ENCODE data around the gene UGT8. TPM values are rescaled to one million over a fixed set of nuclear protein-coding genes. Genes with fewer than 3 reads are reported as not detected.

Gene UGT8
- total and polyA plus RNA-seq, 2 of the 8 experiments (the other 6 are each of a cell fraction or from before 2014, with no cell fraction given), result 16.9 to 26.9 TPM

DNA sequence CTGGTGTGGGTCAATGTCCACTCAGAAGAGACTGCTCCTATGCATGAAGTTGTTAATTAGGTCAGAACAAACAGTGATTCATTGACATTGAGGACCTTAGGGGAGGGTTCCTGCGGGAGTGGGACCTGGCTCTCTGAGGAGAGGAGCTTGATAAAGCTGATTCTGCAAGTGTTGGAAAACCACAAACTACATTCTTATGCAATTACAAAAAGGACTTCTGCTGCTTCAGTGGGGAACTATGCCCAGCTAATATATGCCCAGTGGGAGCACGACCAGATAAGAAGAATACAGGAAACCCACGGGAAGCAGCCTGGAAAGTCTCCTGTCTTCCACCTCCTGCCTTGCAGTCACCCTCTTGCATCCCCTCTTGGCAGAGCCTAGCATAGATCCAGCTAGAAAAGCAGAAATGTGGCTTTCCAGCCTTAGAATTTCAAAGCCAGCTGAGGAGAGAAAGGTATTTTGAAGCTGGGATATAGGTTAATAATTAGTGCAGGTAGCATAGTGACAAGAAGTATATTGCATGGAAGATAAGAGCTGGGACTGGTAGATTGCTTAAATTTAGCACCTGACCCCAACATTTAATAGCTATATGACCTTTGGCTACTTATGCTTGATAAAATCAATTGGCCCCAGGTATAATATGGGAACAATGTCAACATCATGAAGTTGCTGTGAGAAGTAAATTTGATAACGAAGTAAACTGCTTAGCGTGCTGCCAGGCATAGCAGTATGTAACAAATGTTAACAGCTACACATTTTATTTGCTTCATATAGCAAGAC lies 34.9 kb upstream of the UGT8 start:
- FAIRE-seq (no peak), DNase-seq (ENCODE audit: low read depth in 1 of 2, low spot score in 2 of 2) (no peak)
- Histone ChIP-seq H3K4me1 (replicated peaks in 1 of 4; ENCODE audit: control insufficient read depth in 3 of 4, insufficient read depth in 4 of 4, low read length in 3 of 4) (peaks cover 2 to 13% (median 7%) of the 10 kb centered on the region in 4 experiments; a peak in 4 of 7 replicates), H3K23ac (ENCODE audit: insufficient read length) (no peak overlapping the region), H2BK120ac (replicated peaks; ENCODE audit: low read depth, low read length) (no peak overlapping the region), H3K4me3 (ENCODE audit: extremely low read depth in 1 of 4, insufficient read depth in 2 of 4, low read depth in 3 of 4, low read length in 4 of 4) (no peak overlapping the region), H3K56ac (replicated peaks; ENCODE audit: insufficient read length, low read depth, low read length) (no peak overlapping the region), H3K27ac (ENCODE audit: low read depth, low read length) (no peak overlapping the region), H3K4me2 (ENCODE audit: insufficient read depth in 1 of 2, low read depth in 2 of 2, low read length in 2 of 2) (no peak overlapping the region), H3K27me3 (replicated peaks in 1 of 4; ENCODE audit: control insufficient read depth in 3 of 4, extremely low read depth in 1 of 4, insufficient read depth in 3 of 4, low read length in 3 of 4) (no peaks in the 10 kb centered on the region), H2BK20ac (ENCODE audit: low read length) (no peak overlapping the region; the same call in 1 of the 2 replicates), H2BK5ac (ENCODE audit: low read depth, low read length) (no peak overlapping the region), H3K18ac (ENCODE audit: extremely low read depth, low read length) (0 out of 2 replicates have a peak overlapping the region, but pooled peaks have one; percentile 15), H3K36me3 (ENCODE audit: control insufficient read depth in 2 of 4, insufficient read depth in 4 of 4, low read length in 3 of 4) (peaks cover 0 to 8% (median 3%) of the 10 kb centered on the region in 4 experiments; a peak in 3 of 8 replicates), H2BK15ac (ENCODE audit: low read length) (no peak overlapping the region), H2AK5ac (ENCODE audit: low read depth, low read length) (no peak overlapping the region), H4K91ac (replicated peaks; ENCODE audit: insufficient read length, low read length) (no peak overlapping the region), H2BK12ac (ENCODE audit: low read depth, low read length) (no peak overlapping the region), H4K8ac (ENCODE audit: extremely low read depth, insufficient read depth, low read length) (no peak overlapping the region), H4K20me1 (replicated peaks in 1 of 2; ENCODE audit: control insufficient read depth in 1 of 2, insufficient read depth in 2 of 2, low read length in 2 of 2) (no peaks in the 10 kb centered on the region), H3K9me3 (ENCODE audit: insufficient read depth in 2 of 2, low read depth in 1 of 2, low read length in 1 of 2) (peaks cover 12 to 22% of the 10 kb centered on the region in 2 experiments), H3K9ac (replicated peaks in 1 of 4; ENCODE audit: extremely low read depth in 1 of 4, low read depth in 3 of 4, low read length in 3 of 4) (no peak overlapping the region), H2AFZ (ENCODE audit: low read length) (no peak overlapping the region), H4K5ac (ENCODE audit: insufficient read length, low read depth, low read length) (no peak overlapping the region), H3K14ac (ENCODE audit: insufficient read length) (no peak overlapping the region), H3K79me1 (ENCODE audit: low read depth, low read length) (no peaks in the 10 kb centered on the region), H3K79me2 (ENCODE audit: control insufficient read depth in 1 of 2, insufficient read depth in 2 of 2, low read length in 2 of 2) (no peaks in the 10 kb centered on the region), H3K23me2 (ENCODE audit: low read depth, low read length) (no peaks in the 10 kb centered on the region), H3K4ac (replicated peaks; ENCODE audit: insufficient read length, low read depth, low read length) (no peak overlapping the region)
- TF ChIP-seq KDM1A (IDR thresholded peaks at IDR 0.05; ENCODE audit: borderline replicate concordance, low read length), result no peak
- no peak for TF ChIP-seq RNF2 (IDR thresholded peaks at IDR 0.05; ENCODE audit: borderline replicate concordance, low read depth, low read length, missing control alignments, poor library complexity, severe bottlenecking)
- no peak for TF ChIP-seq SP1 (IDR thresholded peaks at IDR 0.05; ENCODE audit: low read depth, low read length)
- no peak for TF ChIP-seq CHD2 (IDR thresholded peaks at IDR 0.05; ENCODE audit: low read length)
- peak; percentile 4 to 15; a peak in 1 of 4 replicates for TF ChIP-seq RAD21 (IDR thresholded peaks at IDR 0.05 in 1 of 2, conservative IDR thresholded peaks at IDR 0.05 in 1 of 2; ENCODE audit: low read depth in 2 of 2, low read length in 2 of 2)
- TF ChIP-seq GABPA (IDR thresholded peaks at IDR 0.05; ENCODE audit: borderline replicate concordance, insufficient read depth, low read length), result no peak
- TF ChIP-seq TEAD4 (IDR thresholded peaks at IDR 0.05; ENCODE audit: low read depth, low read length), result no peak
- POLR2A ChIA-PET (ENCODE audit: partially characterized antibody), result interaction anchor here (0.7 to 2.0 kb wide), 6 partner anchors 9 to 68 kb away, joined by 3 to 8 read pairs (median 4); partner anchors contain the start of gene UGT8
- CTCF ChIA-PET (ENCODE audit: partially characterized antibody), result interaction anchor here (0.6 to 1.6 kb wide), 8 partner anchors 29 to 101 kb away, joined by 3 to 5 read pairs (median 4); no protein-coding TSS in a partner anchor
- WGBS, 2 experiments (ENCODE audit: extremely low coverage in 1 of 2, insufficient coverage in 1 of 2, insufficient read length in 1 of 2, insufficient replicate concordance in 2 of 2, low coverage in 1 of 2, low lambda C conversion rate in 2 of 2, missing lambda C conversion rate in 1 of 2), result 84% methylated on average over 5 of the region's 5 CpGs; no CpG with 5 or more reads in 1 of the 2 experiments

Measured in H1 (cell line).